Left forelimb (tissue), 1 donor: ENCODE results near the gene LMOD1.
"Not testable (repeated sequence)": the region's sequence is repeated elsewhere in the genome, so short reads cannot be mapped to it uniquely, and the experiment has no call there.

Experiments
- DNase-seq: peaks from one replicate; pipeline ENCODE4 v3.0.0-alpha.2; 2018; ENCODE audit warnings: low spot score

Gene LMOD1

GRCh38 chr1:201914456-201915235 is 31.7 kb downstream of the LMOD1 start:
- no peak for DNase-seq

- DNase-seq: no peak
These were observed 33.5 kb downstream of the LMOD1 start for GRCh38 chr1:201912832-201913231.

DNA sequence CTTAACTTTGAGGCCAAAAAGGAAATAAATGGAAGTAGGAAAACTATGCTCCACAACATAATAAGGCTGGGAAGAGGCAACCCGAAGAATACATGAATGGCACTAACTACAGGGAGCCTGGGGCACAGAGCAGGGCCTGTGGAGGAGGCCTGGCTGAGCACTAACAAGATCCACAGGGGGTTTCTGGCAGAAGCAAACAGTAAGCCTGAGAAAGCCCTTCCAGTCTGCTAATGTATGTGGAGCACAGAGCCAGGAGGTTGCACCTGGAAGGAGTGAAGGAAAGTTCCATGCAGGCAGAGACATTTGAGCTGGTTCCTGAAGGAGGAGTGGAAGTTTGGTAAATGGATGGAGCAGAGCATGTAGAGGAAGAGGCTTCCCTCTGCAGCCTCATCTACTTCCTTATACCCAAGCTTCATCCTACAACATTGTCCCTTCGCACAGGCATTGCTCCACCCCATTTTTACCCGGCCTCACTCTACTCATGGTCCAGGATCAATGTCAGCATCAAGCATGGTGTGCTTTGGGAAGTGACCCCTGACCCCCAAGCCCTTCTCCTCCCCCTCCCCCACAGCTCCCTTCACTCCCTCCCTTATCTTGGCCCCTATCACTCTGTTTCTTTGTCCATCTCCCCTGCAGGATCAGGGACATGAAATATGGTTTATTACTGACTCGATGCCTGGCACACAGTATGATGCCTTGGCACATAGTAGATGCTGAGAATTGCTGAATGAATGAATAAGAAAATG is 34.3 kb downstream of the LMOD1 start:
- no peak for DNase-seq

- DNase-seq: no peak
These were observed 38.7 kb downstream of the LMOD1 start for GRCh38 chr1:201907621-201908020.

DNA sequence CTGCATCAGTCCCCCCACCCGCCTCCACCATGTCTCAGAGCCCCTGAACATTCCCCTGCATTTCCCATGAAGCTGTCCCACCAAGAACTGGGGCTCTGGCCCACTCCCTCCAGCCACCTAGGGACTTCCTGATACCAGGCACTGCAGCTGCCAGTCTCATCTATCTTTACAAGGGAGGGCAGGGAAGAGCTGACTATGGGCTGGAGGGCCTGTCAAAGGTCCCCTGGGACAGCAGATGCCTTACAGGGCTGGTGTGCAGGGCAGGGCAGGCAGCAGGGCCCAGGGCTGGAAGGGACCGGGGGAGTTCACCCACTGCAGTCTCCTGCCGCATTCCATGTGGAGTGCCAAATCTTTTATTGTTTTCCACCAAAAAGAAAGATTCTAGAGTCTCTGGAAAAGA is 40.0 kb downstream of the LMOD1 start:
- DNase-seq: no peak

DNA sequence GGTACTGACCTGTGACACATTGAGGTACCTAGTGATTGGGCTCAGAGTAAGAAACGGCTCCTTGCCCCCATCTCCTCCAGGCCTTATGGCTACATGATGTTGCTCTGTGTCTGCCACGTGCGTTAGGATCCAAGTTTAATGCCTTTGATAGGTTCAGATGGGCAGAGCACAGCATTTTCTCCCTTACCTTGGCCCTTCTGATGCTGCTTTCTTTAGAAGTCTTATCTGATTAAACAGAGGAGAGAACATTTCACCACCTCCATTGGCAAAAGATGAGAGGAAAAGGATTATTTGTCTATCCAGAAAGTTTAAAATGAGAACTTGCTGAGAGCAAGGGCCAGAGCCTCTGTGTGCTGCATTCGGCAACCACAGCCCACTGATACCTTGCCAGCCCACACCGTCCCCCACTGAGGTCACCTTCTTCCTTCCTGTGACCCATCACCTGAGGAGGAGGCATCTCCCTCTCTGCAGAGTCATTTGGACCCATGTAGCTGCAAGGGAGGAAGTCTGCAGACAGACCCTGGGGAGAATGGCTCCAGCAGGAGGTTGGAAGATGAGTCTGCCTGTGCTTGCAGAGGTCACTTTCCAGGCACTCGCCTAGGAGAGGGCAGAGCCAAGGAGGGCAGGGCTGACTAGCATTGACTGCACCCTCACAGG is 41.0 kb downstream of the LMOD1 start:
- no peak for DNase-seq

DNA sequence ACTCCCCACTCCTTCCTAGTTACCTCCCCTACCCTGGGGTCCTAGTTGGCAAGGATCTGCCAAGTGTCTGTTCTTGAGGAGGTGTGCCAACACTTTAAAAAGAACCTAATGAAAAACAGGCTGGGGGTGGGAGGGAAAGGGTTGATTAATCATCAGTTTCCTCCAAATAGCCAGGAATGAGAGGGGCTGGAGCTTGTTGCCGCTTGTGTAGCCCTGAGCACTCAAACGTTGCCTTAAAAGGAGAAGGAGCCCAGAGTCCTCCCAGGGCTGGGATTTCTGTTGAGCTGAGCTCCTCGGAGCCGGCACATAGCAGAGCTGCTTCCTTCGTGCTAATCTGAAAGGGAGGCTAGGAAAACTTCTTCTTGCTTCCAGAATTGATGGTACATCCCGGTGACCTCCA is 41.8 kb downstream of the LMOD1 start:
- DNase-seq: no peak

GRCh38 chr1:201903135-201903534 is 43.2 kb downstream of the LMOD1 start:
- DNase-seq: no peak

- DNase-seq: no peak
These were observed 44.1 kb downstream of the LMOD1 start for GRCh38 chr1:201902198-201902597.

DNA sequence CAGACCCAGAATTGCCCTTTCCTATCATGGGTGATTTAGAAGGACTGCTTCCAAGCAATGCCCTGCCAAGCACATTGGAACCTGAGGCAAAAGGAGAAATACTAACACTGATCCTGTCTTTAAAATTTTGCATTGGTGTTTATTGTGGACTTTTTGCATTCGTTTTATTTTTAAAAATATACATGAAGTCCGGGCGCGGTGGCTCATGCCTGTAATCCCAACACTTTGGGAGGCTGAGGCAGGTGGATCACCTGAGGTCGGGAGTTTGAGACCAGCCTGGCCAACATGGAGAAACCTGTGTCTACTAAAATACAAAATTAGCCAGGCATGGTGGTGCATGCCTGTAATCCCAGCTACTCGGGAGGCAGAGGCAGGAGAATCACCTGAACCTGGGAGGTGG is 45.3 kb downstream of the LMOD1 start:
- not testable (repeated sequence) for DNase-seq

DNA sequence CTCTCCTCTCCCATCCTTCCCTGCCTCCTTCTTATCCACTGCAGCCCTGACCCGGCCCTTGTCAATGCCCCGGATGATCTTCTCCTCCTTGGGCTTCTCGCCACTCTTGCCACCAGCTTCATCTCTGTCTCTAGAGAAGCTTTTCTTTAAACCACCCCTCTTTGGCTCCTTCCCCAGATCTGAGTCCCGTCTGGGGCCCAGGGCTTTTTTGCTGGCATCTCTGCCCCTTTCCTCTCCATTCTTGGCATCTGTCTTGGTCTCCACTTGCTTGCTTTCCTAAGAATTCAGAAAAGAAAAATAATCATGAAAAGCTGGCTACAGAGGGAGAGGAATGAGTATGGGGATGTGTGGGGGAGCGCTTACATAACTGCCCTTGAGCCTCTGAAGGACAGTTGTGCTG is 45.9 kb downstream of the LMOD1 start:
- DNase-seq: no peak

DNA sequence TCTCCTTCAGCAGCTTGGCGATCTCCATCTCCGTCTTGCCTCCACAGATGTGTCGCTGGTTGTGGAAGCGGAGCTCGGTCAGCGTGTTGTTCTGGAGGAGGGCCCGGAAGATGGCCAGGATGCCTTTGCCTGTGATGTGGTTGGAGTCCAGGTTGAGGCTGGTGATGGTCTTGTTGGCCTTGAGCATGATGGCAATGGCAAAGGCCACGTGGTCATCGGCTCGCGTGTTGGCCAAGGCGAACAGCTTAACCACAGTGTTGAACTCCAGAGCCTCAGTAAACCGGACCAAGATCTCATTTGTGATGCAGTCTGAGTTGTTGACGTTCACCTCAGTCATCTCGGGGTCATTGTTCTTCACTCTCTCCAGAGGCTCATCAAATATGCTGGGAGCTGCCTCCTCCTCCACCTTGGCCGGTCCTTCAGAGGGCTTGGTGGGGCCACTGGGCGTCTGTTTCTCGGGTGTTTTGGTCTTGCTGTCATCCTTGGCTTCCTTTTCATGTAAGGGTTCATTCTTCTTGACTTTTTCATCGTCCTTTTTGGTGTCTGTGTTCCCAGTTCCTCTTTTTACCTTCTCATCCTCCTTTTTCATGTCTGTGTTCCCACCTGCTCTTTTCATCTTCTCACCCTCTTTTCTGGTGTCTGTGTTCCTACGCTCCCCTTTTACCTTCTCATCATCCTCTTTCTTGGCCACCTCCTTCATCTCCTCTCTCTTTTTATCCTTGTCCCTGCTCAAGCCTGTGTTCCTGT is 46.5 kb downstream of the LMOD1 start:
- no peak for DNase-seq

DNA sequence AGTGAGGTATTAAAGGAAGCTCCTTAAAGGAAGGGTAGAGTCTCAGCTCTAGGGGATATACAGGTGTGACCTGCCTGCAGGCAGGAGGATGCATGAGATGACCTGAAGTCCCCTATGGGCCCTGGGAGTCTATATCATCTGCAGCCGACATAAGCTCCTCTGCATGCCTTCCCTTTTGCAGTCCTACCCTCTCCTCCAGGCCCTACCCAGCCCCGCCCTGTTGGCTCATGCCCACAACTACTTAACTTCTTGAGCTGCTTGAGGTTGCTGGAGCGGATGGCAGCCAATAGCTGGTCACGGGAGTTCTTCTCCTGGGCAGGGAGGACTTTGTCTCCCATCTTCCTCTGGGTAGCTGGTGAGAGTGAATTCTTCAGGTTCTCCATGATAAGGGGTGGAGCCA is 47.4 kb downstream of the LMOD1 start:
- no peak for DNase-seq

GRCh38 chr1:201898240-201898894 is 48.0 kb downstream of the LMOD1 start:
- no peak for DNase-seq

DNA sequence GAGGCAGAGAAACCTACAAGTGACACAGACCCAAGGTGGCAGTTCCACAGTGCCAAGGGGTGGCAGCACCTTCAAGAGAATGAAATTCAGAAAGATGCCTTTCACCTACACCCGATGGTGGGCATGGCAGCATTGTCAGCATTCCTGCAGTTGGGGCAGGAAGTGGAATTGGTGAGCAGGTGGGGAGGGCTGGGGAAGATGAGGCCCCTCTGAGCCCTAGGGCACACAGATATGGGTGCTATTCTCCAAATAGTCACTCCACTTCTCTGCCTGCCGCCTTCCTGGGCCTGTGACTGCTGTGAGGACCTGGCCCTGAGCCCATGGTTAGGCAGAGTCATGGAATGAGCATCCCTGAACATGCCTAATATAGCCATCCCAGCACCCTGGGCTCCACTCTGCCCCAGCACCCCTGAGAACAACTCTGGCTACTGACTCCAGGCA is 49.4 kb downstream of the LMOD1 start:
- no peak for DNase-seq

GRCh38 chr1:201895913-201896807 is 50.2 kb downstream of the LMOD1 start:
- DNase-seq: peak; percentile 86

- DNase-seq: no peak
These were observed 51.2 kb downstream of the LMOD1 start for GRCh38 chr1:201895120-201895665.

DNA sequence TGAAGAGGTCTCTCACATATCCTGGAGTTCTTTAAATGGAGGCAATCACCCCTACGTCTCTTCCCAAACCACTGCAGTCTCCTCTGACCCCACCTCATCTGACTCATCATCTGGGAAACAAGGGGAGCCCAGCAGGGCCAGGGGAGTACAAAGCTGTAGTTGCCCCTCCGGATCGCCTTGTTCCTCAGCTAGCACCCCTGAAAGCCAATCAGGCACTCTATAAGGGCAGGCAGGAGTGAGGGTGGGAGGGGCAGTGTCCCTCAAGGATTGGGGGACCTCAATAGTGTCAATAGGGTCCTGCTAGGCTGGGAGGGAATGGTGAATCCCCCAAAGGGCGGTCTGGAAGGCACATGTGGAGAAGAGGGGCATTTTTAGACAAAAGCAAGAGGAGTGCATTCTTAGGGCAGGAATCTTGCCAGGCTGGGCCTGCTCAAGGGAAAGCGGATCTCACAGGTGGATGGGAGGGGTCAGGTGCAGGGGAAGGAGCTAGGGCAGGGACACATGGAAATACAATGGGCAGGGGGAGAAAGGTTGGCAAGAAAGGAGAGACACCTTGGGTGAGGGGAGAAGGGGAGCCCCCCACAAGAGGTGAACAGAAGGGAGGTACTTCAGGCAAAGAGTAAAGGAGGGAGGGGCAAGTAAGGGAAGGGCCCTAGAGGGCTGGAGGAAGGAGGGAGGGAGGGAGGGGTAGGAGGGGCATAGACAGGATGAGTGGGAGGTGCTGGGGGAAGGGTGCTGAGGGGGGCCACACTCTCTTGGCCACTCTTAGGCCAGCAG is 51.8 kb downstream of the LMOD1 start:
- DNase-seq: no peak

- no peak for DNase-seq
These were observed 52.9 kb downstream of the LMOD1 start for GRCh38 chr1:201893431-201893830.

- no peak for DNase-seq
These were observed 54.1 kb downstream of the LMOD1 start for GRCh38 chr1:201892211-201892610.
